A673 (cell line): ENCODE results near the gene SH3BP2. TPM values are rescaled to one million over a fixed set of nuclear protein-coding genes. Genes with fewer than 3 reads are reported as not detected.

Source experiments
- BruUV-seq: library from RNA; stranded (reverse); fragments of 400-500 nt; replicated peaks from 2 replicates; lab custom pipeline; 2021; lab: Mats Ljungman, UMichigan
- CTCF ChIA-PET: fragments of 300-600 bp; sonication (Branson Sonifier 250); formaldehyde crosslinking; loops from one replicate; lab custom pipeline; 2022; ENCODE audit warnings: antibody characterized with exemption; lab: Charles Lee
- POLR2A ChIA-PET: fragments of 300-600 bp; sonication (Branson Sonifier 250); formaldehyde crosslinking; loops from one replicate; lab custom pipeline; 2022; ENCODE audit warnings: antibody characterized with exemption; ENCODE audit not compliant: low non-redundant PET; lab: Charles Lee
- DNase-seq: peaks from one replicate; pipeline ENCODE4 v3.0.0-alpha.2; 2015; ENCODE audit warnings: low spot score
- H3K27ac ChIP-seq: fragments of 200-600 bp; sonication (generic); 2 replicates; pipeline ENCODE4 v1.5.1; 2016; ENCODE audit warnings: mixed run types, low read depth, mild to moderate bottlenecking, mixed read lengths, antibody characterized with exemption, low read length; ENCODE audit not compliant: poor library complexity, severe bottlenecking
- H3K27me3 ChIP-seq: fragments of 200-600 bp; sonication (generic); replicated peaks from 2 replicates; pipeline ENCODE4 v1.6.1; 2017; ENCODE audit warnings: mixed run types, low read depth, mild to moderate bottlenecking, mixed read lengths, antibody characterized with exemption, low read length; ENCODE audit not compliant: insufficient read depth, poor library complexity
- H3K36me3 ChIP-seq: fragments of 200-600 bp; sonication (generic); 2 replicates; pipeline ENCODE4 v1.6.1; 2016; ENCODE audit warnings: mixed run types, mild to moderate bottlenecking, mixed read lengths, antibody characterized with exemption, low read length; ENCODE audit not compliant: insufficient read depth, poor library complexity, severe bottlenecking
- H3K4me1 ChIP-seq: fragments of 200-600 bp; sonication (generic); 2 replicates; pipeline ENCODE4 v1.6.1; 2017; ENCODE audit warnings: mixed run types, mild to moderate bottlenecking, mixed read lengths, antibody characterized with exemption, low read length; ENCODE audit not compliant: insufficient read depth, poor library complexity, severe bottlenecking
- H3K4me3 ChIP-seq: fragments of 200-600 bp; sonication (generic); 2 replicates; pipeline ENCODE4 v1.5.1; 2016; ENCODE audit warnings: low read depth, mixed run types, mild to moderate bottlenecking, mixed read lengths, low read length; ENCODE audit not compliant: poor library complexity, severe bottlenecking
- H3K9me3 ChIP-seq: fragments of 200-600 bp; sonication (generic); 2 replicates; pipeline ENCODE4 v1.6.1; 2016; ENCODE audit warnings: mixed run types, low read depth, mild to moderate bottlenecking, mixed read lengths, antibody characterized with exemption, low read length; ENCODE audit not compliant: poor library complexity, severe bottlenecking
- EZH2 ChIP-seq: fragments of 200-600 bp; sonication (generic); IDR thresholded peaks from 2 replicates; pipeline ENCODE4 v1.6.1; 2017; ENCODE audit warnings: borderline replicate concordance, low read depth, mild to moderate bottlenecking, mixed read lengths, antibody characterized with exemption, low read length; ENCODE audit not compliant: poor library complexity, severe bottlenecking
- intact Hi-C: fragments of 100-400 bp; cut with micrococcal nuclease; formaldehyde crosslinking; loops from one replicate; pipeline ENCODE4 v1.10.0; 2022; ENCODE audit not compliant: unreplicated experiment
- total RNA-seq: library from RNA; stranded (reverse); gene quantifications from 2 replicates; pipeline ENCODE4 v1.2.3, GENCODE V29; 2021
- TF ChIP-seq, protein P1 (sequence below): fragments of 300-800, 200-600 bp; sonication (generic); conservative IDR thresholded peaks from 2 replicates; pipeline ENCODE4 v1.5.1; 2017; ENCODE audit warnings: low read depth, mild to moderate bottlenecking, antibody characterized with exemption, low read length, moderate library complexity, mixed read lengths

Gene SH3BP2
- total RNA-seq, 1 experiment from 2014 or later: 34.4 TPM

DNA sequence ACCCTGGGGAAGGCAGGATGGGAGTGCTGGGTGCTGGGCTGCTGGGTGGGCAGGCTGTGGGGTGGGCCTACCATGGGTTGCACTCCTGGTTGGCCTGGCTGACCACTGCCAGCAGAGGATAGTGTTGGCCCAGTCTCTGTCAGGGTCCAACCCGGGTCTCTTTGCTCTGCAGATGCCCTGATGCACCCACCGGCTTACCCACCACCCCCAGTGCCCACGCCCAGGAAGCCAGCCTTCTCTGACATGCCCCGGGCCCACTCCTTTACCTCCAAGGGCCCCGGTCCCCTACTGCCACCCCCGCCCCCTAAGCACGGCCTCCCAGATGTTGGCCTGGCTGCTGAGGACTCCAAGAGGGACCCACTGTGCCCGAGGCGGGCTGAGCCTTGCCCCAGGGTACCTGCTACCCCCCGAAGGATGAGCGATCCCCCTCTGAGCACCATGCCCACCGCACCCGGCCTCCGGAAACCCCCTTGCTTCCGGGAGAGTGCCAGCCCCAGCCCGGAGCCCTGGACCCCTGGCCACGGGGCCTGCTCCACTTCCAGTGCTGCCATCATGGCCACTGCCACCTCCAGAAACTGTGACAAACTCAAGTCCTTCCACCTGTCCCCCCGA lies 36.5 kb downstream of the SH3BP2 start:
- CTCF ChIA-PET: no interaction called here
- Histone ChIP-seq H3K4me3 (no peak overlapping the region), H3K27me3 (no peaks in the 10 kb centered on the region), H3K9me3 (no peaks in the 10 kb centered on the region), H3K4me1 (no peaks in the 10 kb centered on the region), H3K36me3 (peaks cover 27% of the 10 kb centered on the region), H3K27ac (no peak overlapping the region)
- TF ChIP-seq, protein P1, sequence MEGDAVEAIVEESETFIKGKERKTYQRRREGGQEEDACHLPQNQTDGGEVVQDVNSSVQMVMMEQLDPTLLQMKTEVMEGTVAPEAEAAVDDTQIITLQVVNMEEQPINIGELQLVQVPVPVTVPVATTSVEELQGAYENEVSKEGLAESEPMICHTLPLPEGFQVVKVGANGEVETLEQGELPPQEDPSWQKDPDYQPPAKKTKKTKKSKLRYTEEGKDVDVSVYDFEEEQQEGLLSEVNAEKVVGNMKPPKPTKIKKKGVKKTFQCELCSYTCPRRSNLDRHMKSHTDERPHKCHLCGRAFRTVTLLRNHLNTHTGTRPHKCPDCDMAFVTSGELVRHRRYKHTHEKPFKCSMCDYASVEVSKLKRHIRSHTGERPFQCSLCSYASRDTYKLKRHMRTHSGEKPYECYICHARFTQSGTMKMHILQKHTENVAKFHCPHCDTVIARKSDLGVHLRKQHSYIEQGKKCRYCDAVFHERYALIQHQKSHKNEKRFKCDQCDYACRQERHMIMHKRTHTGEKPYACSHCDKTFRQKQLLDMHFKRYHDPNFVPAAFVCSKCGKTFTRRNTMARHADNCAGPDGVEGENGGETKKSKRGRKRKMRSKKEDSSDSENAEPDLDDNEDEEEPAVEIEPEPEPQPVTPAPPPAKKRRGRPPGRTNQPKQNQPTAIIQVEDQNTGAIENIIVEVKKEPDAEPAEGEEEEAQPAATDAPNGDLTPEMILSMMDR: no peak
- no peak for TF ChIP-seq EZH2
- POLR2A ChIA-PET: no interaction called here
- BruUV-seq: no TSS peak
- DNase-seq: no peak
- intact Hi-C loops: no loop called here

DNA sequence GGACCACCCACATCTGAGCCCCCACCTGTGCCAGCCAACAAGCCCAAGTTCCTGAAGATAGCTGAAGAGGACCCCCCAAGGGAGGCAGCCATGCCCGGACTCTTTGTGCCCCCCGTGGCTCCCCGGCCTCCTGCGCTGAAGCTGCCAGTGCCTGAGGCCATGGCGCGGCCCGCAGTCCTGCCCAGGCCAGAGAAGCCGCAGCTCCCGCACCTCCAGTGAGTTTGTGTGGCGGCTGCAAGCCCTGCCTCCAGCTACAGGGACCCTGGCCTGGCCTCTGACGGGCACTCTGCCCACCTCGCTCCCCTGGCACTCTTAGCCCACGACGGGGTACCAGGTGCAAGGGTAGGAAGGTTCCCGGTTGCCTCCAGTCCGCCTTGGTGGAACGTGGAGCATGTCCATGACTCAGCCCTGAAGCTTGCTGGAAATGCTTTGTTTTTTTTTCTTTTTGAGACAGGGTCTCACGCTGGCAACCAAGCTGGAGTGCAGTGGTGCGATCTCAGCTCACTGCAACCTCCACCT lies 37.1 kb downstream of the SH3BP2 start:
- Histone ChIP-seq H3K9me3 (no peaks in the 10 kb centered on the region), H3K27me3 (no peaks in the 10 kb centered on the region), H3K36me3 (peaks cover 26% of the 10 kb centered on the region), H3K27ac (no peak overlapping the region), H3K4me1 (no peaks in the 10 kb centered on the region), H3K4me3 (no peak overlapping the region)
- ChIA-PET CTCF (no interaction called here), POLR2A (no interaction called here)
- no peak for DNase-seq
- TF ChIP-seq, protein P1: no peak
- TF ChIP-seq EZH2: no peak
- BruUV-seq: no TSS peak
- intact Hi-C loops: no loop called here

DNA sequence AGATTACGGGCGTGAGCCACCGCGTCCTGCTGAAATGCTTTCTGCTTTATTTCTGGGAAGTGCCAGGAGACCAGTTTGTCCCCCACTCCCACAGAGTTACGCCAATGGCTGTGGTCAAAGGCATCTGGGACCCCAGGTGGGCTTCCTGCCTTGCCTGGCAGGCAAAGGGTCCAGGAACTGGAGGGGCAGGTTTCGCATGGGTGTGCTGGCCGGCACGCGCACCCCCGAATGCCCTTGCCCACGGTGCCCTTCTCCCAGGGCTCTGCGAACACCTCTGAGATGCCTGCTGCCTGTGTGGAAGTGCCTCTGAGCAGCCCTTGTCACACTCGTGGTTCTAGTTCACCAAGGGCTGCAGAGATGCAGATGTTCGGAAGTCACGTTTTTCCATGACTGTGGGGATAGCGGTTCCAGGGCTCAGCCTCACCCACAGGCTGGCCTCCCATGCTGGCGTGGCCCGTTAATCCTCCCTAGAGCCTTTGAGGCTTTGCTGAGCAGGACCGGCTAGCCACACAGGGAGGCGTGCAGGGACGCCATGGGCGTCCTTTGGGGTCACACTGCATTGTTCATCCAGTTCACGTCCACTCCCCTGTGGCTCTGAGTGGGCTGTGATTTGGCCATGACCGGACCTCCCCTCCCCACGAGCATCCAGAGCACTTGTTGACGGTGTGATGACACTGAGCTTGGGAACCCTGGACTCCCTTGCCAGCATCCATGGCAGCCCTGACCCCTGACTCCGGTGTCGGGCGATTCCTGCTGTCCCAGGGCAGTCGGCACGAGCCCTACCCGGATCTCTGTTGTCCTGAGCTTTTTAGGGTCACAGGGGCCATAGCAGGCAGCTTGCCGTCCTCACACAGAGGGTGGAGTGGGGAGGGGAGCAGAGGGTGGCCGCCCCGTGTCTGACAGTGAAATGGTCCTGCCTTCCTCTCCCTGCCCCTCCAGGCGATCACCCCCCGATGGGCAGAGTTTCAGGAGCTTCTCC lies 38.0 kb downstream of the SH3BP2 start:
- intact Hi-C loops: no loop called here
- H3K36me3 ChIP-seq: peaks cover 26% of the 10 kb centered on the region
- H3K4me3 ChIP-seq: no peak overlapping the region
- ChIA-PET POLR2A (no interaction called here), CTCF (no interaction called here)
- no peaks in the 10 kb centered on the region for H3K4me1 ChIP-seq
- DNase-seq: no peak
- H3K27me3 ChIP-seq: no peaks in the 10 kb centered on the region
- no peaks in the 10 kb centered on the region for H3K9me3 ChIP-seq
- no peak overlapping the region for H3K27ac ChIP-seq
- BruUV-seq: no TSS peak
- TF ChIP-seq, protein P1: no peak
- no peak for TF ChIP-seq EZH2
